ENCODE measurements around the gene ERC1. TPM values are rescaled to one million over a fixed set of nuclear protein-coding genes. Genes with fewer than 3 reads are reported as not detected.

Gene ERC1
- total and polyA plus RNA-seq, 9 of the 15 experiments (the other 6 are each of a cell fraction or from before 2014, with no cell fraction given): 0.74 to 11.8 (median 4.8) TPM

DNA sequence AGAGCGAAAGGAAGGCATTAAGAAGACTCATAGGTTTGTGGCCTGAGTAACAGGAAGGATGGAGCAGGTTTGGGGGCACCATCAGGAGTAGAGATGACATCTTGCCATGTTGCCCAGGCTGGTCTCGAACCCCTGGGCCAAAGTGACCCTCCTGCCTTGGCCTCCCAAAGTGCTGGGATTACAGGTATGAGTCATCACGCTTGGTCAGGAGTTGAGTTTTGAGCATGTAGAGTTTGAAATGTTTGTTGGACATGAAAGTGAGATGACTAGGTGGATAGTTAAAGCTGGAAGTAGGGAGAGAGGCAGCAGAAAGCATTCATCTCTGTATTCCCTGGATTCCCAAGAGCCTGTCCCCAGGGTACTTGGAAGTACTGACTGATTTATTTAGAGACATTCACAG lies 112.6 kb downstream of the ERC1 start:
- no peak overlapping the region for H3K9ac ChIP-seq (ENCODE audit: insufficient read depth in 1 of 2, low read depth in 2 of 2, low read length in 2 of 2)
- no peak overlapping the region for H3K4me3 ChIP-seq
- intact Hi-C loops (cut with micrococcal nuclease) (no loop called here), in situ Hi-C loops (cut with MboI) (no loop called here)
- H3K36me3 ChIP-seq (ENCODE audit: control insufficient read depth, insufficient read depth, low read length): no peaks in the 10 kb centered on the region
- H3K79me2 ChIP-seq (ENCODE audit: control insufficient read depth, insufficient read depth, low read length): no peaks in the 10 kb centered on the region
- WGBS (ENCODE audit: insufficient coverage, low coverage, missing lambda C conversion rate): 86% methylated on average over 2 of the region's 3 CpGs
- CTCF ChIA-PET (ENCODE audit: low intra/inter-chr PET ratio): no interaction called here
- H3K4me1 ChIP-seq (replicated peaks in 1 of 2; ENCODE audit: control insufficient read depth in 2 of 2, insufficient read depth in 2 of 2, low read length in 2 of 2): no peaks in the 10 kb centered on the region; a peak in 1 of 5 replicates
- DNase-seq (ENCODE audit: extremely low read depth in 1 of 4, low spot score in 3 of 4): no peak
- no peak for FAIRE-seq
- H3K27ac ChIP-seq (ENCODE audit: extremely low read depth, low read depth, low read length): no peak overlapping the region
- H3K27me3 ChIP-seq (ENCODE audit: control insufficient read depth in 2 of 2, insufficient read depth in 2 of 2, low read length in 2 of 2): no peaks in the 10 kb centered on the region
- TF ChIP-seq ZNF79 (CRISPR knock-in tag; IDR thresholded peaks at IDR 0.05; ENCODE audit: low read depth): no peak
- TF ChIP-seq FOSL1 (tag; conservative IDR thresholded peaks at IDR 0.05): 0 out of 2 replicates have a peak, but pooled peaks have one; percentile 22
- TF ChIP-seq, protein P1, sequence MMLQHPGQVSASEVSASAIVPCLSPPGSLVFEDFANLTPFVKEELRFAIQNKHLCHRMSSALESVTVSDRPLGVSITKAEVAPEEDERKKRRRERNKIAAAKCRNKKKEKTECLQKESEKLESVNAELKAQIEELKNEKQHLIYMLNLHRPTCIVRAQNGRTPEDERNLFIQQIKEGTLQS (IDR thresholded peaks at IDR 0.05): peak; percentile 64
- TF ChIP-seq, protein P1 (CRISPR knock-in tag; conservative IDR thresholded peaks at IDR 0.05): no peak
- no peak for ATAC-seq
- no peaks in the 10 kb centered on the region for H3K9me1 ChIP-seq (ENCODE audit: control insufficient read depth, insufficient read depth, low read length)
- POLR2A ChIA-PET: interaction anchor here (0.7 to 1.1 kb wide), 2 partner anchors 10 to 113 kb away, joined by 3 read pairs; partner anchors contain the start of gene ERC1
- H3K9me3 ChIP-seq (replicated peaks; ENCODE audit: control insufficient read depth, insufficient read depth, low read depth, low read length): no peaks in the 10 kb centered on the region
- no peaks in the 10 kb centered on the region for H4K20me1 ChIP-seq (replicated peaks; ENCODE audit: control insufficient read depth, insufficient read depth, low read length)
- no TSS peak for BruUV-seq (replicated peaks)
- H3K4me2 ChIP-seq (ENCODE audit: insufficient read depth, low read length): no peak overlapping the region
- H2AFZ ChIP-seq (ENCODE audit: low read depth, low read length): no peak overlapping the region

Data from K562 (cell line).